GM21360 (cell line): Measurements from ENCODE around the gene IGF2BP3.
A peak's percentile ranks its signal among the peaks of the same experiment; 100 is the strongest.

Source experiments
- ATAC-seq: cut with Tn5 transposase; IDR thresholded peaks from one replicate; pipeline ENCODE4 v1.9.1; 2021; ENCODE audit warnings: mild to moderate bottlenecking, moderate library complexity; ENCODE audit not compliant: unreplicated experiment

Gene IGF2BP3

GRCh38 chr7:23380961-23381360 is 89.3 kb downstream of the IGF2BP3 start:
- ATAC-seq, result no peak

GRCh38 chr7:23380556-23380955 is 89.7 kb downstream of the IGF2BP3 start:
- no peak for ATAC-seq

DNA sequence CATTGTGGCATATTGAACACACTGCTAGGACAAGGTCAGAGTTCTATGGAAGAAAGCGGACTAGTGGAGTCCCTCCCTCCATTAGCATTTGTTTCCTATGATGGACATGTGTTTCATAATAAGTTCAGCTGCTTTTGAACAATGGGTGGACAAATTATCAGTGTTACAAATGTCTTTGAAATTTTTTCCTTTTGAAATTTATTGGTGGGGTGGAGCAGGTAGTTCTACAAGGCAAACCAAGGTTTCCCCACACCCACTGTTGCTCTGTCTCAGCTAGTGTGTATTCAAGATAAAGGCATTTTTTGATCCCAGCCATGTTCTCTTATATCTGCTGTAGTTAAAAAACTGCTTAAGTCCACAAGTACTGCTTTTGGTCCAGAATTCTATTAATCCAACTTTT is 91.3 kb downstream of the IGF2BP3 start:
- no peak for ATAC-seq

DNA sequence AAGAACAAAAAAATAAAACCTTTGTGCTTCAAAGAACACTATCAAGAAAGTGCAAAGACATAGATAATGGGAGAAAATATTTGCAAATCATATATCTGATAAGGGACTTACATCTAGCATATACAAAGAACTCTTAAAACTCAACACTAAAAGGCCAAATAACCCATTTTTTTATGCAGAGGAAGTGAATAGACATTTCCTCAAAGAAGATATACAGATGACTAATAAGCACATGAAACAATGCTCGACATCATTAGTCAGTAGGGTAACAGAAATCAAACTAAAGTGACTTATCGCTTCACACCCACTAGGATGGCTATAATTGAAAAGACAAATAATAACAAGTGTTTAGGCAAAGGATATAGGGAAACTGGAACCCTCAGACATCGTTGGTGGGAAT is 93.2 kb downstream of the IGF2BP3 start:
- no peak for ATAC-seq

- ATAC-seq, result peak; percentile 71
These were observed 96.9 kb downstream of the IGF2BP3 start for GRCh38 chr7:23373151-23374004.

GRCh38 chr7:23372611-23373010 is 97.7 kb downstream of the IGF2BP3 start:
- no peak for ATAC-seq

- no peak for ATAC-seq
These were observed 98.6 kb downstream of the IGF2BP3 start for GRCh38 chr7:23371654-23372053.

DNA sequence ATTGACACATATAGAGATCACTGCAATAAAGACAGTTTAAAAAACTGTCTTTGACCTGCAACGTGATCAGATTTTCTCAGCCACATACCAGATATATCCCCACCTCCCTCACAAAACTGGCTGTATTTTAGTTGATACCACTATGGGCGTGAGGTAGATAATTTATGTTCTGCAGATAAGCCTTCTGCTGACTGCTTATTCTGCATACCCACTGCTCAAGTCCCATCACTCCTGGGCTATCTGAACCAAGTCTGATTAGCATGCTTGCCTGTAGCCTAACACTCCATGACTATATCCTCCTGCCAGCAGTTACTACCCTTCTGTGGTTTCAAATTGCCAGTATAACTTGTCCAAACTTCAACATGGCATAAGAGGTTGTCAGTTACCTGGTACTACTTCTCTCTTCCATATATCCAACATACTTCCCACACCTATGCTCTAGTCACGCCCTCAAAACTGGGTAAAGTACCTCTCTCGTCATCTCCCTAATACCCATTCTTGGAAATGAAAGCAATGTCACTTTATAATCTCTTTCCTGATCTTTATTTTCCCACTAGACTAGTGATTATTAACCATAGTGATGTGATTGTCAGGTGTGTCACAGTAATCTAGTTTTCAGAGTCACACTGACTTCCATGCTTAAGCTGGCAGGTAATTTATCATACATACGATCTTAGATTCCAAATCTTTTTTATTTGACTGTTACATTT is 100.4 kb downstream of the IGF2BP3 start:
- ATAC-seq, result no peak

DNA sequence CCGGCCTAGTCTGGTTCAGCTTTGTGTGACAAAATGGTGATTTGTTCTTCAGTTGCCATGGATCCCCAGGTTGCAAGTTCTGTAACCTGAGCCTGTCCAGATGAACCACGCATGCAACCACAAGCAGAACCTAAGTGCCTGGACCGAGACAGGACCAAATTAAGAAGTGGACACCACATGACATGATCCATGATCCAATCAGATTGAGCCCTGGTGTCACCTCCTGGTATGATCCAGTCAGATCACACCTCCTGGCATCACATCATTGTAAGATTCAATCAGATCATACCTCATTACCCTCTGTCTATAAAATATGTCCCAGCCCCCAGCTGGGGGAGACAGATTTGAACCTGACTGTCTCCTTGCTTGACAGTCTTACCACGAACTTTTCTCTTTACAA is 101.2 kb downstream of the IGF2BP3 start:
- ATAC-seq, result no peak

GRCh38 chr7:23358152-23358674 is 112.1 kb downstream of the IGF2BP3 start:
- ATAC-seq, result no peak

- ATAC-seq, result no peak
These were observed 112.8 kb downstream of the IGF2BP3 start for GRCh38 chr7:23357190-23358093.

GRCh38 chr7:23356726-23357125 is 113.6 kb downstream of the IGF2BP3 start:
- no peak for ATAC-seq

DNA sequence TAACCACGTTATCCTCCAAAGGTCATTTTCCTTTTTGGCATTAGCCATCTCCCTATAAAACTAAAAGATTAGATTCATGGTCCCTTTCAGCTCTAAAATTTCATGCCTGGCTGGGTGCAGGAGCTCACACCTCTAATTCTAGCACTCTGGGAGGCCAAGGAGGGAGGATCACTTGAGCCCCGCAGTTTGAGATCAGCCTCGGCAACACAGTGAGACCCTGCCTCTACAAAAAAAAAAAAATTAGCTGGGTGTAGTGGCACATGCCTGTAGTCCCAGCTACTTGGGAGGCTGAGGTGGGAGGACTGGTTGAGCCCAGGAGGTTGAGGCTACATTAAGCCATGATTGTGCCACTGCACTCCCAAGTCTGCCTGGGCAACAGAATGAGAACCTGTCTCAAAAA is 114.1 kb downstream of the IGF2BP3 start:
- no peak for ATAC-seq

DNA sequence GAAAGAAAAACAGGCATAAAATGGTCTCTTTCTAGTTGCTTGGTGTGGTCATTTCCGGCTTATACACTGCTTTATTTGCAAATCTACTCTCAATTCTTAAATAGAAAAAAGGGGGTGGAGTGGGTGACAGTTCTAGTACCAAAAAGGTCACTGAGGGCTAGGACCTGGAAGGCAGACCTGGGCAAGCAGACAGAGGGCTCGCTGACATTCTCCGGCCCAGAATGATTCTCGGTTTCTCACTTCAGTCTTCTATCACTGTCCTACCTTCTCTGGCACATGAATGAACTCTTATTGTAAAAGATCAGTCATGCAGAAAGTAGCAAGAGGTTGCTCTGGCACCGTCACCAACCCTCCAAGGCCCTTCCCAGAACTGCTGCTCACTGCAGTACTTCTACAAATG is 117.1 kb downstream of the IGF2BP3 start:
- ATAC-seq, result peak; percentile 57

DNA sequence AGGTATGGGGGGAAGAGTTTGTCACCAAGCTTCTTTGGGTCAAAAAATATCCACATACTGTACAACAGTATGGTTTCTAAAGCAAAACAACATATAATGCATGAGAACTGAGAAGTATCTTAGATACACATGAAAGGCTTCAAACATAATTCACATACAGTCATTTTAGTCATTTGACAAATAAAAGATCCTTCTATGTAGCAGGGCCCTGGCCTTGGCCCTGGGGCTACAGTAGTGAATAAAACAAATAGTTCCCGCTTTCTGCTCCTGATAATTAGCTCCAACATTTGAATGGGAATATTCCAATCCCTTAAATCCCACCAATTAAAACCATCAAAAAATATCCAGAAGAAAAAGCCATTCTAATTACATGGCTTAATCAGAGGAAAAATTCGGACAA is 119.8 kb downstream of the IGF2BP3 start:
- no peak for ATAC-seq

DNA sequence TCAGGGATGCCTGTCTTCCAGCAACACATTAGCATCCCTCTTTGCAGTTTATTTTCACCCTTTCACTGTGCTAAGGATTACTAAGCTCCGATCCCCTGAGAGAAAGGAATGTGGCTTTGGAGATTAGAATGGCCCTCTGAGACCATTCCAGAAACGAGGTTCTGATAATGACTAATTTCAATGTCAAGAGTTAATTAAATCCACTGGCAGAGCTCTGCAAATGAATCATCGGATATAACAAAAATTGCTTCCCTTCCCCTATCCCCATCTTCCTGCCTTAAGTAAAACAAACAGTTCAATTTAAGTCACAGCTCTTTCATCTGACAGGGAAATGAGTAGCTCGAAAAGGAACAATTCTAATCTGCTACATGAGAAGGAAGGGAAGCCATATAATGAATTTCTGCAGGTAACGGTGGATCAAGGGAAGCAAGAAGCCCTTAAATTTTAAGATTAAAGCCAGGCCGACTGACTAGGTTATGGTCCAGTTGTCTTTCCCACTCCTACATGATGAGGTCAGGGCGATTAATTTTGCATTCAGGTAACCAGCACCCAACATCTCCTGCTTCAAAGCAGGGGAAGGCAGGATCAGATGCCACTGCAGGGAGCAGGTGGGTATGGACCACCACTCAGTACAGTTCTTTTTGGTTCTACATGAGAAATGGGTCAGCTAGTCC is 120.7 kb downstream of the IGF2BP3 start:
- ATAC-seq, result no peak

- no peak for ATAC-seq
These were observed 122.6 kb downstream of the IGF2BP3 start for GRCh38 chr7:23347682-23348180.

GRCh38 chr7:23347033-23347681 is 123.1 kb downstream of the IGF2BP3 start:
- ATAC-seq, result no peak

DNA sequence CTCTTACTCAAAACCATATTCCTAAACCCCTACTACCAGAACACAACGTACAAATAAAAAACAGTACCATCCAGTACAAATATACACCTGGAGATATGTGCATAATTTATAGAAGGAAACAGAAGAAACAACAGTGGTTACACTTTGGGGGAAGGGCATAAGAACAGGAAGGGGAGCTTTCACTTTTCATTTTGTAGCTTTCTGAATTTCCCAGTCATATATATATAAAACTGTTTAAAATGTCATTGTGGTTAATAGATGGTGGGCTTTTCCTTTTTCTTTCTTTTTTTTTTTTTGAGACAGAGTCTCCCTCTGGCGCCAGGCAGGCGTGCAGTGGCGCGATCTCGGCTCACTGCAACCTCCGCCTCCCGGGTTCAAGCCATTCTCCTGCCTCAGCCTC is 124.0 kb downstream of the IGF2BP3 start:
- no peak for ATAC-seq

GRCh38 chr7:23345601-23346000 is 124.7 kb downstream of the IGF2BP3 start:
- ATAC-seq, result no peak
